ENCODE data around the gene TYW5.
A peak's percentile ranks its signal among the peaks of the same experiment; 100 is the strongest.

Gene TYW5

GRCh38 chr2:199975273-199975895 is 20.1 kb upstream of the TYW5 start:
- Histone ChIP-seq H3K9me3 (ENCODE audit: control insufficient read depth in 1 of 2, low read length in 2 of 2) (no peaks in the 10 kb centered on the region), H3K27ac (ENCODE audit: low read depth, low read length) (no peak overlapping the region), H3K4me1 (ENCODE audit: control insufficient read depth in 1 of 2, insufficient read depth in 2 of 2, low read length in 2 of 2) (peaks cover 13 to 35% of the 10 kb centered on the region in 2 donors), H3K27me3 (ENCODE audit: control insufficient read depth in 1 of 2, insufficient read depth in 2 of 2, low read length in 2 of 2) (no peaks in the 10 kb centered on the region), H3K9ac (ENCODE audit: low read depth in 1 of 2, low read length in 2 of 2) (no peak overlapping the region), H3K36me3 (ENCODE audit: control insufficient read depth in 1 of 2, insufficient read depth in 2 of 2, low read length in 2 of 2) (no peaks in the 10 kb centered on the region), H3K4me3 (ENCODE audit: low read depth in 1 of 2, low read length in 2 of 2) (no peak overlapping the region)

DNA sequence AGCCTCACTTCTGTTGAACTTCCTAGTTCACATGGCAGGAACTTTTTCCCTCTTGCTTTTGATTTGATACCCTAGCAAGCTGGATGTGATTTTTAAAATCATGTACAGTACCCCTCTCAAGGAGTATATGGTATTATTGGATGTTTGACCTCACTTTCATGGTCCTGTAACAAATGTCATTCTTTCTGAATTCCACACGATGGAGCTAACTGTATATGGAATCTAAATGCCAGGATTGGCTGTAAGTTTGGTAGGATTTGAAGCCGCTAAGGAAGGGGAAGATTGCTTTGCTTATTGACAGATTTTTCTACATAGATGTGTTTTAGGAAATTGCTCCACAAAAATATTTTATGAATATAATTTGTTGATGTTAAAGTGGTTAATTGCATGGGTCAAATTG is 18.4 kb upstream of the TYW5 start:
- H3K9ac ChIP-seq (ENCODE audit: low read depth in 1 of 2, low read length in 2 of 2), result no peak overlapping the region
- peaks cover 9 to 23% of the 10 kb centered on the region in 2 donors for H3K4me1 ChIP-seq (ENCODE audit: control insufficient read depth in 1 of 2, insufficient read depth in 2 of 2, low read length in 2 of 2)
- no peaks in the 10 kb centered on the region for H3K27me3 ChIP-seq (ENCODE audit: control insufficient read depth in 1 of 2, insufficient read depth in 2 of 2, low read length in 2 of 2)
- no peak overlapping the region for H3K4me3 ChIP-seq (ENCODE audit: low read depth in 1 of 2, low read length in 2 of 2)
- H3K36me3 ChIP-seq (ENCODE audit: control insufficient read depth in 1 of 2, insufficient read depth in 2 of 2, low read length in 2 of 2), result no peaks in the 10 kb centered on the region
- H3K27ac ChIP-seq (ENCODE audit: low read depth, low read length), result no peak overlapping the region
- H3K9me3 ChIP-seq (ENCODE audit: control insufficient read depth in 1 of 2, low read length in 2 of 2), result no peaks in the 10 kb centered on the region

- no peaks in the 10 kb centered on the region for H3K36me3 ChIP-seq (ENCODE audit: control insufficient read depth in 1 of 2, insufficient read depth in 2 of 2, low read length in 2 of 2)
- H3K27ac ChIP-seq (ENCODE audit: low read depth, low read length), result no peak overlapping the region
- no peaks in the 10 kb centered on the region for H3K9me3 ChIP-seq (ENCODE audit: control insufficient read depth in 1 of 2, low read length in 2 of 2)
- peak overlapping the region in 1 of 2 donors; percentile 4 for H3K9ac ChIP-seq (ENCODE audit: low read depth in 1 of 2, low read length in 2 of 2)
- H3K27me3 ChIP-seq (ENCODE audit: control insufficient read depth in 1 of 2, insufficient read depth in 2 of 2, low read length in 2 of 2), result no peaks in the 10 kb centered on the region
- H3K4me1 ChIP-seq (ENCODE audit: control insufficient read depth in 1 of 2, insufficient read depth in 2 of 2, low read length in 2 of 2), result peaks cover 6 to 12% of the 10 kb centered on the region in 2 donors
- H3K4me3 ChIP-seq (ENCODE audit: low read depth in 1 of 2, low read length in 2 of 2), result no peak overlapping the region
These were observed 16.9 kb upstream of the TYW5 start for GRCh38 chr2:199972088-199972626.

- no peak overlapping the region for H3K9ac ChIP-seq (ENCODE audit: low read depth in 1 of 2, low read length in 2 of 2)
- no peak overlapping the region for H3K4me3 ChIP-seq (ENCODE audit: low read depth in 1 of 2, low read length in 2 of 2)
- H3K36me3 ChIP-seq (ENCODE audit: control insufficient read depth in 1 of 2, insufficient read depth in 2 of 2, low read length in 2 of 2), result peaks cover 8 to 17% of the 10 kb centered on the region in 2 donors
- no peaks in the 10 kb centered on the region for H3K9me3 ChIP-seq (ENCODE audit: control insufficient read depth in 1 of 2, low read length in 2 of 2)
- peaks cover 6 to 12% of the 10 kb centered on the region in 2 donors for H3K4me1 ChIP-seq (ENCODE audit: control insufficient read depth in 1 of 2, insufficient read depth in 2 of 2, low read length in 2 of 2)
- no peaks in the 10 kb centered on the region for H3K27me3 ChIP-seq (ENCODE audit: control insufficient read depth in 1 of 2, insufficient read depth in 2 of 2, low read length in 2 of 2)
- H3K27ac ChIP-seq (ENCODE audit: low read depth, low read length), result no peak overlapping the region
These were observed 12.8 kb upstream of the TYW5 start for GRCh38 chr2:199968126-199968525.

DNA sequence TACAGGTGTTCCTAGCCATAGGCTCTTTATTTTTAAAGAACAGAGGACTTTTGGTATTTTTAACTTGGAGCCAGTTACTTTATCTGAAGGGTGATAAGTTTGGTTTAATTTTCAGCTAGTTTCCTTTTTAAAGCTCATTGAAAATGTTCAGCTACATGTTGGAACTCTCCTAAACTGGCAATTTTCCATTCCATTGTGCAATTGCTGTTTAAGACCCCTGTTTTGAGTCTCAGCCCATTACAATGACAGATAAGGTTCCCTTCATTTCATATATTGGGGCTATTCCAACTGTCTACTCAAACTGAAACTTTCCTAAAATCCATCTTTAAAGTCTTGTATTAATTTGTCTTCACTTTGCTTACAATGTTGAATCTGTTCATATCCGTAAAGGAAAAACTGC is 11.7 kb upstream of the TYW5 start:
- H3K27me3 ChIP-seq (ENCODE audit: control insufficient read depth in 1 of 2, insufficient read depth in 2 of 2, low read length in 2 of 2), result no peaks in the 10 kb centered on the region
- peaks cover under 1 to 6% of the 10 kb centered on the region in 2 donors for H3K4me1 ChIP-seq (ENCODE audit: control insufficient read depth in 1 of 2, insufficient read depth in 2 of 2, low read length in 2 of 2)
- H3K27ac ChIP-seq (ENCODE audit: low read depth, low read length), result no peak overlapping the region
- no peak overlapping the region for H3K4me3 ChIP-seq (ENCODE audit: low read depth in 1 of 2, low read length in 2 of 2)
- no peaks in the 10 kb centered on the region for H3K9me3 ChIP-seq (ENCODE audit: control insufficient read depth in 1 of 2, low read length in 2 of 2)
- H3K9ac ChIP-seq (ENCODE audit: low read depth in 1 of 2, low read length in 2 of 2), result no peak overlapping the region
- peaks cover 11 to 24% of the 10 kb centered on the region in 2 donors for H3K36me3 ChIP-seq (ENCODE audit: control insufficient read depth in 1 of 2, insufficient read depth in 2 of 2, low read length in 2 of 2)

- Histone ChIP-seq H3K36me3 (ENCODE audit: control insufficient read depth in 1 of 2, insufficient read depth in 2 of 2, low read length in 2 of 2) (peaks cover 13 to 28% of the 10 kb centered on the region in 2 donors), H3K4me3 (ENCODE audit: low read depth in 1 of 2, low read length in 2 of 2) (no peak overlapping the region), H3K4me1 (ENCODE audit: control insufficient read depth in 1 of 2, insufficient read depth in 2 of 2, low read length in 2 of 2) (no peaks in the 10 kb centered on the region), H3K9me3 (ENCODE audit: control insufficient read depth in 1 of 2, low read length in 2 of 2) (no peaks in the 10 kb centered on the region), H3K27me3 (ENCODE audit: control insufficient read depth in 1 of 2, insufficient read depth in 2 of 2, low read length in 2 of 2) (no peaks in the 10 kb centered on the region), H3K9ac (ENCODE audit: low read depth in 1 of 2, low read length in 2 of 2) (no peak overlapping the region), H3K27ac (ENCODE audit: low read depth, low read length) (no peak overlapping the region)
These were observed 11.1 kb upstream of the TYW5 start for GRCh38 chr2:199966405-199966804.

DNA sequence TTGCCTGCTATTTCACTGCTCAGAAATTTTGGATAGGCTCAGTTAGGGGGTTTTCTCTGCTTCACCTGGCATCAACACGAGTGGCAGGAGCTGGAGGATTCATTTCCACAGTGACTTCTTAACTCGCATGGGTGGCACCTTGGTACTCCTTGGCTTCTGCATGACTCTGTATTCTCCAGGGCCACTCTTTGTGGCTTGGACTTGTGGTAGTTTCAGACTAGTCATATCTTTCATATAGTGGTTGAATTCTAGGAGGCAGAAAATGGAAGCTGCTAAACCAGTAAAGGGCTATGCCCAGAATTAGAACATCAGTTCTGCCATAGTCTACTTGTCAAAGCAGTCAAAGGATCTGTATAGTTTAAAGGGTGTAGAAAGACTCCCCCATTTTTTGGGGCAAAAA is 6.9 kb upstream of the TYW5 start:
- no peak overlapping the region for H3K9ac ChIP-seq (ENCODE audit: low read depth in 1 of 2, low read length in 2 of 2)

GRCh38 chr2:199958014-199958413 is 2.7 kb upstream of the TYW5 start:
- H3K9me3 ChIP-seq (ENCODE audit: control insufficient read depth in 1 of 2, low read length in 2 of 2), result no peaks in the 10 kb centered on the region
- H3K4me1 ChIP-seq (ENCODE audit: control insufficient read depth in 1 of 2, insufficient read depth in 2 of 2, low read length in 2 of 2), result peaks cover 22 to 30% of the 10 kb centered on the region in 2 donors
- H3K27ac ChIP-seq (ENCODE audit: low read depth, low read length), result no peak overlapping the region
- peaks cover 11 to 28% of the 10 kb centered on the region in 2 donors for H3K36me3 ChIP-seq (ENCODE audit: control insufficient read depth in 1 of 2, insufficient read depth in 2 of 2, low read length in 2 of 2)
- H3K9ac ChIP-seq (ENCODE audit: low read depth in 1 of 2, low read length in 2 of 2), result no peak overlapping the region
- no peak overlapping the region for H3K4me3 ChIP-seq (ENCODE audit: low read depth in 1 of 2, low read length in 2 of 2)
- H3K27me3 ChIP-seq (ENCODE audit: control insufficient read depth in 1 of 2, insufficient read depth in 2 of 2, low read length in 2 of 2), result no peaks in the 10 kb centered on the region

More for the DNA sequence above, 6.9 kb upstream of the TYW5 start:
- H3K27me3 ChIP-seq (ENCODE audit: control insufficient read depth in 1 of 2, insufficient read depth in 2 of 2, low read length in 2 of 2), result no peaks in the 10 kb centered on the region
- H3K9me3 ChIP-seq (ENCODE audit: control insufficient read depth in 1 of 2, low read length in 2 of 2), result no peaks in the 10 kb centered on the region
- H3K4me3 ChIP-seq (ENCODE audit: low read depth in 1 of 2, low read length in 2 of 2), result no peak overlapping the region
- no peak overlapping the region for H3K27ac ChIP-seq (ENCODE audit: low read depth, low read length)
- H3K4me1 ChIP-seq (ENCODE audit: control insufficient read depth in 1 of 2, insufficient read depth in 2 of 2, low read length in 2 of 2), result peaks cover 8 to 9% of the 10 kb centered on the region in 2 donors
- H3K36me3 ChIP-seq (ENCODE audit: control insufficient read depth in 1 of 2, insufficient read depth in 2 of 2, low read length in 2 of 2), result peaks cover 20 to 46% of the 10 kb centered on the region in 2 donors

DNA sequence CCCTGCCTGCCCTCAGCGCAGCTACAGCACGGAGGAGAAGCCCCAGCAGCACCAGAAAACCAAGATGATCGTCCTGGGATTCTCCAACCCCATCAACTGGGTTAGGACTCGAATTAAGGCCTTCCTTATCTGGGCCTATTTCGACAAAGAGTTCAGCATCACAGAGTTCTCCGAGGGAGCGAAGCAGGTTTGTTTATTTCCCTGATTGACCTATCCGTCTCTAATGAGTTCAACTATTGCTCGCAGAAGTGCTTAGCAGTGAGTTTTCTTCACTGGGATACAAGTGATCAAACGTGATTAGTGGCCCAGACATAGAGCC is 730 bp upstream of the TYW5 start:
- Histone ChIP-seq H3K9me3 (ENCODE audit: control insufficient read depth in 1 of 2, low read length in 2 of 2) (no peaks in the 10 kb centered on the region), H3K27me3 (ENCODE audit: control insufficient read depth in 1 of 2, insufficient read depth in 2 of 2, low read length in 2 of 2) (no peaks in the 10 kb centered on the region), H3K36me3 (ENCODE audit: control insufficient read depth in 1 of 2, insufficient read depth in 2 of 2, low read length in 2 of 2) (peaks cover 7 to 17% of the 10 kb centered on the region in 2 donors), H3K4me1 (ENCODE audit: control insufficient read depth in 1 of 2, insufficient read depth in 2 of 2, low read length in 2 of 2) (peaks cover 22 to 30% of the 10 kb centered on the region in 2 donors), H3K4me3 (ENCODE audit: low read depth in 1 of 2, low read length in 2 of 2) (peak overlapping the region; percentile 99 to 100), H3K27ac (ENCODE audit: low read depth, low read length) (peak overlapping the region; percentile 92), H3K9ac (ENCODE audit: low read depth in 1 of 2, low read length in 2 of 2) (peak overlapping the region; percentile 90 to 99)

DNA sequence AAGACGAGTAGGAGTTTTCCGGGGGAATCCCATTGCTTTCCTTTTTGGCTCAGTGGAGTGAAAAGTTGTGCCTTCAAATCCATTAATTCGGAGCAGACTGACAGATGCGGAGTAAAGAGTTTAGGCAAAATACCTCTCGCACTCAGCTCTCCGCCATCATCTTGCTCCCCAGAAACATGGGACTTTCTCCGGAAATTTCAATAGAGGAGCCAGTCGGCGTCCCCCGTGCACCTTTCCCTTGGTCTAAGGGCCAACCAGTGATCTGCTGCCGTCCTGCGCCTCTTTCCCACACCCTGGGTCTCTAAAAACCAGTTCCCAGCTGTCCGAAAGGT is 318 bp downstream of the TYW5 start:
- Histone ChIP-seq H3K27ac (ENCODE audit: low read depth, low read length) (peak overlapping the region; percentile 92), H3K9me3 (ENCODE audit: control insufficient read depth in 1 of 2, low read length in 2 of 2) (no peaks in the 10 kb centered on the region), H3K4me1 (ENCODE audit: control insufficient read depth in 1 of 2, insufficient read depth in 2 of 2, low read length in 2 of 2) (peaks cover 22 to 30% of the 10 kb centered on the region in 2 donors), H3K36me3 (ENCODE audit: control insufficient read depth in 1 of 2, insufficient read depth in 2 of 2, low read length in 2 of 2) (peaks cover 4 to 16% of the 10 kb centered on the region in 2 donors), H3K4me3 (ENCODE audit: low read depth in 1 of 2, low read length in 2 of 2) (peak overlapping the region; percentile 99 to 100), H3K9ac (ENCODE audit: low read depth in 1 of 2, low read length in 2 of 2) (peak overlapping the region; percentile 90 to 99), H3K27me3 (ENCODE audit: control insufficient read depth in 1 of 2, insufficient read depth in 2 of 2, low read length in 2 of 2) (no peaks in the 10 kb centered on the region)
